Spinal cord (tissue), 10 donors: ENCODE measurements around the gene PRKN. TPM values are rescaled to one million over a fixed set of nuclear protein-coding genes. Genes with fewer than 3 reads are reported as not detected.

Experiments used
- DNase-seq, 6 donors: peaks; one replicate each; pipeline versions ENCODE4 v3.0.0 to v3.0.0-alpha.2; 2013 to 2015; ENCODE audit warnings: low spot score in 6 of 6, low read depth in 4 of 6
- H3K27ac ChIP-seq: one replicate; pipeline ENCODE4 v1.5.1; 2013; ENCODE audit warnings: low read depth, low read length, control low read depth
- H3K27me3 ChIP-seq: one replicate; pipeline ENCODE4 v1.6.1; 2013; ENCODE audit warnings: low read length; ENCODE audit not compliant: control insufficient read depth, insufficient read depth
- H3K36me3 ChIP-seq: one replicate; pipeline ENCODE4 v1.6.1; 2013; ENCODE audit warnings: low read length; ENCODE audit not compliant: control insufficient read depth, insufficient read depth
- H3K4me1 ChIP-seq: one replicate; pipeline ENCODE4 v1.6.1; 2013; ENCODE audit warnings: low read length; ENCODE audit not compliant: control insufficient read depth, insufficient read depth
- H3K4me3 ChIP-seq: one replicate; pipeline ENCODE4 v1.5.1; 2013; ENCODE audit warnings: low read depth, low read length, control low read depth
- H3K9me3 ChIP-seq: one replicate; pipeline ENCODE4 v1.6.1; 2013; ENCODE audit warnings: low read length; ENCODE audit not compliant: control insufficient read depth, insufficient read depth
- WGBS: methylation state at CpG from one replicate; pipeline ENCODE4 v1.1.5; 2013; ENCODE audit warnings: missing lambda C conversion rate; ENCODE audit not compliant: insufficient coverage; 5-methylcytosine and 5-hydroxymethylcytosine counted together
- polyA plus RNA-seq, 2 donors: library from polyadenylated mRNA; unstranded; fragments of 120-200 nt; gene quantifications; one replicate each; pipeline ENCODE4 v1.2.1, GENCODE V29; 2013; ENCODE audit not compliant: insufficient read length in 2 of 2
- total RNA-seq, 2 donors: library from RNA; depleted of rRNA in 1 of 2; stranded (reverse); fragments of 120-200 nt in 1 of 2; fragments of >200 nt in 1 of 2; gene quantifications; one replicate each; pipeline versions ENCODE4 v1.2.3 to v1.2.4, GENCODE V29; 2013 to 2014
- donor health status: healthy.

PRKN gene
- total and polyA plus RNA-seq, 4 donors = 7.4 to 9.5 (median 8.4) TPM

DNA sequence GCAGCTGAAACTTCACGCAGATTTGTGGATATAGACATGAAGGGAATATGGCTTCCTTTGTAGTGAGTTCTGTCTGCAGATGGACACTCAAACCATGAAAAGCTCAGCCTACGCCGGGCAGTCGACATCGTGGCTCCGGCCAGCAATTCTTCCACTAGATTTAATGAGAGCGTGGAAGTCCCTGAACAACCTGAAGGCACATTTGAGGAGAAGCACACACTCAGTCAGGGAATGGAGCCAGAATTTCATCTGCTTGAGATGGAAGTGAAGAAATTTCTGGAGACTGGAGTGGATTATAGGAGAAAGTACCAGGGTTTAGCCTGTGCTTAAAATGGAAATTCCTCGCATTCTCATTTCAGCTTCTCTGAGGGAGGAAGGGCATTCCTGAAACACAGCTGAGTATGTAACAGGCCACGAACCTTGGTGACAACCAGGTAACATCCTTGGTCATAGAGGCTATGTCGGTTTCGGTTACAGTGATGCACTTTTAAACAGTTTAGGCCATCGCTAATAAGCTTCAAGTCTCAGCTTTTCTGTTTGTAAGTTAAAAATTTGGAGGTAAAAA is 1373.2 kb downstream of the PRKN start:
- Histone ChIP-seq H3K27ac (no peak overlapping the region), H3K4me1 (peaks cover 3% of the 10 kb centered on the region), H3K27me3 (no peaks in the 10 kb centered on the region), H3K9me3 (no peaks in the 10 kb centered on the region), H3K36me3 (no peaks in the 10 kb centered on the region), H3K4me3 (no peak overlapping the region)
- WGBS = 84% methylated on average over 9 of the region's 12 CpGs
- no peak for DNase-seq

DNA sequence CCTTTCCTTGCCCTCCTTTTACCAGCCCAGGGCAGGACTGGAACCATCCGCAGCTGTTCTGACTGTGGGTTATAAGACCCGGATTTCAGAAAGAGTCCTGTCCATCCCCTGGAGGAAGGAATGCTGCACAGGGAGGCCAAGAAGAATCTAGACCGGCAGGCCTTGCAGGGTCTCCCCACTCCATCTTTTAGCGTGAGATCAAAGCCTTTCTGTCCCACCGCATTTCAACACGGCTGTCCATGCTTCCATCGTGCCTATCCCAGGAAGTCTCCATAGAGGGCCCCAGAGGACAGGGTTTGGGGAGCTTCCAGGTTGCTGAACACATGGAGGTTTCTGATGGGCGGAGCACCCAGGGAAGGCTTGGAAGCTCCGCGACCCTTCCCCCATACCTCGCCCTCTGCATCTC is 1374.4 kb downstream of the PRKN start:
- no peak for DNase-seq
- H3K27me3 ChIP-seq = no peaks in the 10 kb centered on the region
- H3K9me3 ChIP-seq = no peaks in the 10 kb centered on the region
- H3K27ac ChIP-seq = no peak overlapping the region
- H3K36me3 ChIP-seq = no peaks in the 10 kb centered on the region
- no peaks in the 10 kb centered on the region for H3K4me1 ChIP-seq
- WGBS = 50% methylated on average over 3 of the region's 11 CpGs
- H3K4me3 ChIP-seq = no peak overlapping the region

DNA sequence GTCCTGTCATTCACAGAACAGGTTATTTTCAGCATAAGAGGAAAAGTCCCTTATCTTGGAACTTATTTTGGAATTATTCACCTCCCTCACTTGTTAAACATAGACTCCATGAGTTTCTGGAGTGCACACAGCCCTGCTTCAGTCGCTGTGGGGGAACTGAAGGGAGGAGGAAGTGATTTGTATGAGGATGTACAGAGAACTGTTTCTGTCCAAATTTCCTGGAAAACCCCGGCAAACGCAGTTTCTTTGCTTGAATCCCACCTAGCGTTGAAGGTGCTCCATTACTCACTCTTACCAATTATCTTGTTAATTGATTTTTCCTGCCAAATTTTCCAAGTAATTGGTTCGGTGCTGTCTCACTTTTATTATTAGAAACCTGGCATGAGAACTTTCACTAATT is 1375.7 kb downstream of the PRKN start:
- DNase-seq = peak in 1 of 6 donors; percentile 19
- no peak overlapping the region for H3K4me3 ChIP-seq
- no peaks in the 10 kb centered on the region for H3K9me3 ChIP-seq
- WGBS = 45% methylated on average over 2 of the region's 5 CpGs
- H3K36me3 ChIP-seq = no peaks in the 10 kb centered on the region
- no peaks in the 10 kb centered on the region for H3K4me1 ChIP-seq
- no peaks in the 10 kb centered on the region for H3K27me3 ChIP-seq
- no peak overlapping the region for H3K27ac ChIP-seq

DNA sequence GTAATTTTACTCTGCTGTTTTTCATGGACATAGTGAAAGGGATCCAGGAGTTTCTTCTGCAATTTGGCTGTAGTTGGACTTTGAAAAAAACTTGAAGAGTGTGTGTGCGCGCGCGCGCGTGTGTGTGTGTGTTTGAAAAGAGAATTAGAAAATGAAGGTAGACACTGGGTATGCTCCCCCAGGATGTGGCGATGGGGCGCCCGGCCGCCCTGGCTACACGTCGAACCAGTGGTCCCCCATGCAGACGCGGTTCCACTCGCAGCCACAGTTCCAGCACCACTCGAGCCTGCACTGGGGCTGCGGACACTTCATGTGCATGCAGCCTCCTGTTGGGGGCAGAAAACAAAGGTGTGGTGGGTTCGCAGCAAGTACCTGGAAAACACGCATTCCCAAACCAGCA is 1377.7 kb downstream of the PRKN start:
- Histone ChIP-seq H3K27me3 (no peaks in the 10 kb centered on the region), H3K9me3 (no peaks in the 10 kb centered on the region), H3K4me1 (no peaks in the 10 kb centered on the region), H3K4me3 (no peak overlapping the region), H3K27ac (no peak overlapping the region), H3K36me3 (no peaks in the 10 kb centered on the region)
- DNase-seq = no peak
- 97% methylated on average over 15 of the region's 19 CpGs for WGBS

DNA sequence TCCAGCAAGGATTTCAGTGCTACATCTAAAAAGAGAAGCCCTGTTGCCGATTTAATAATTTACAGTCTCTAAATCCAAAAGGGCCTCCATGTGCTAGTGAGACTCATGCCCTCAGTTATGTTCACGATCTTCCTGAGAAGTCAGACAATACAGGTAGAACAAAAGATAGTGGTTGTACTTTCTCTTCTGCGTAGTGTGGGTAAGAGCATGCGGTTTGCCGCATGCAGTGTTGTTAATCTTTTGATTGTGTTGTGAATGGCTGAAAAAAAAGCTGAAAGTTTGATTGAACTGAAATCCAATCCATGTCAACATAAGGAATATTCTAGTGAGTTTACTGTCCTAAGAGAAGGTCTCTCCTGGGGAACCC is 1379.0 kb downstream of the PRKN start:
- Histone ChIP-seq H3K36me3 (no peaks in the 10 kb centered on the region), H3K27me3 (no peaks in the 10 kb centered on the region), H3K9me3 (no peaks in the 10 kb centered on the region), H3K4me3 (no peak overlapping the region), H3K4me1 (no peaks in the 10 kb centered on the region), H3K27ac (no peak overlapping the region)
- no peak for DNase-seq
- 83% methylated on average over 1 of the region's 5 CpGs for WGBS

DNA sequence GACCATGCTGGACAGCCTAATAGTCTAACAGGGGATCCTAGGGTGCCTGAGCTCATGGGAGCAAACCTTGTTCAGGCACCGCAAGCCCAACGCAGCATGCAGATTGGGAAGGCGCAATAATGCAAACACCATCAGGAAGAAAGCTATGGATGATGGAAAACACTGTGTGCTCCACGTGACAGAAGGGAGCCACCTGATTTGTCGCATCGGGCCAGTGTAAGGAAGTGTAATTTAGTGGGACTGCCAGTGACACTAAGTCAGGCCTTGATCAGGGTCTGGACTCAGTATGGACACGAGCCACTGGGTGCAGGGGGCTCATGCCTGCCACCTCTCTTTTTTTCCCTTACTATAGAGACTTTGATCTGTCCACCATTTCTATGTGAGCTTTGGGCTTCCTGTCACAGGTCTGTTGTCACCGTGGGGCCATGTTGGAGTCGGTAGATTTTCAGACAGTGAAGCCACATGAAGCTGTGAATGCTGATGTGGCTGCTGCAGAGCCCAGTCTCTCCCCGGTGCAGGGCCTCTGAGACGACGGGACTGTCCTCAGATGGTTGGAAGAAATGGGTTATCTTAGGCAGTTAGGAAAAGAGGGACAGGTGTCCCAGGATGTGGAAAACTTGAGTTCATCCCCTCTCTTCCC is 1379.5 kb downstream of the PRKN start:
- Histone ChIP-seq H3K36me3 (no peaks in the 10 kb centered on the region), H3K27ac (no peak overlapping the region), H3K4me1 (no peaks in the 10 kb centered on the region), H3K4me3 (no peak overlapping the region), H3K9me3 (no peaks in the 10 kb centered on the region), H3K27me3 (no peaks in the 10 kb centered on the region)
- DNase-seq = no peak
- WGBS = 95% methylated on average over 8 of the region's 12 CpGs

DNA sequence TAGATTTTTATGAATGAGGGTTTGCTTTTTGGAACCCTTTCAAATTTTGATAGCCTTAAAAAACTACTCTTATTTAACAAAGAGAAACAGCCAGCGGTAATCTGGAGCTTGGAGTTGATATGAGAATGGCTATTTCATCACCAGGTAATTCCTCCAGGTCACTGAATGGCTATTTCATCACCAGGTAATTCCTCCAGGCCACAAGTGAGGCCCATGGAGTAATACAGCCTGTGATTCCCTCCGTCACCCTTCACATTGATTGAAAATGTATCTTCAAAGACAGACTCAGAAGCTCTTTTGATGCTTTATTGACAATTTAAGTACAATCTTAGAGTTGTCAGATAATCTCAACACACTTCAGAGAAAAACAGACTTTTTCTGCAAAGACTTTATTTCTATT is 1380.4 kb downstream of the PRKN start:
- whole genome bisulfite sequencing = no CpG with 5 or more reads among the region's 2 CpGs
- Histone ChIP-seq H3K4me3 (no peak overlapping the region), H3K27ac (no peak overlapping the region), H3K9me3 (no peaks in the 10 kb centered on the region), H3K4me1 (no peaks in the 10 kb centered on the region), H3K27me3 (no peaks in the 10 kb centered on the region), H3K36me3 (no peaks in the 10 kb centered on the region)
- no peak for DNase-seq

DNA sequence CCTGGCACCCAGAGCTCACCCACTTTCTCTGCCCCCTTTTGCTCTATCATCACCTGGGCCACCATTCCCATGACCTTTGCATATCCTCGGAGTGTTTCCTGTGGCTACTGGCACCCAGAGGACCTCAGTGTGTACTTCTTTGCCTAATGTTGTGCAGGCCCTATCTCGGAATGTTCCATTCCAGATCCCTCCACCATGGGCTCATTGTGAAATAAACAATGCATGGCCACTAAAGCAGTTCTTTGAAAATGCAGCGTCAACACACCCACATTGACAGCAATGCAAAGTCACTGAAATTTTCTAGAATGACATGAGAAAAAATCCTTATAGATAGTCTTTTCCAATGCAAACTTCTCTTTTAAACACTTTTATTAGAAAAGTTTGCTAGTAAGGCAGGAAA is 1380.8 kb downstream of the PRKN start:
- DNase-seq = no peak
- Histone ChIP-seq H3K27me3 (no peaks in the 10 kb centered on the region), H3K27ac (no peak overlapping the region), H3K4me1 (no peaks in the 10 kb centered on the region), H3K36me3 (no peaks in the 10 kb centered on the region), H3K9me3 (no peaks in the 10 kb centered on the region), H3K4me3 (no peak overlapping the region)
- 86% methylated on average over 2 of the region's 3 CpGs for WGBS

DNA sequence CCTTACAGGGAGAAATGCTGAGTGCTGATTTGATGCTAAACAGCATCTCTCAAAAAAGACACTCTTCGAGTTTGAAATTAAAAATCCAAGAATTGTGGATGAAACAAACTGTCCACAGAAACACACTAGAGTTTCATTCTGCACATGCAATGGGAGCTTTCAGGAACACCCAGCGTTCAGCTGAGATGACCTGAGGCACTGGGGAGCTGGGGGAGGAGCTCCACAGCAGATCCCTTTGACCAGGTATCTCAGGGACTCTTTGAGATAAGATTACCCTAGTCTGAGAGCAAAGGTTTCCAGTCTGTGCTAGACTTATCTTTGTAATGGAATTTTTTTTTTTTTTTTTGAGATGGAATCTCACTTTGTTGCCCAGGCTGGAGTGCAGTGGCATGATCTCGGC is 1382.9 kb downstream of the PRKN start:
- Histone ChIP-seq H3K9me3 (no peaks in the 10 kb centered on the region), H3K27ac (no peak overlapping the region), H3K4me3 (no peak overlapping the region), H3K27me3 (no peaks in the 10 kb centered on the region), H3K4me1 (no peaks in the 10 kb centered on the region), H3K36me3 (no peaks in the 10 kb centered on the region)
- DNase-seq = no peak
- WGBS = 63% methylated on average over 1 of the region's 3 CpGs

DNA sequence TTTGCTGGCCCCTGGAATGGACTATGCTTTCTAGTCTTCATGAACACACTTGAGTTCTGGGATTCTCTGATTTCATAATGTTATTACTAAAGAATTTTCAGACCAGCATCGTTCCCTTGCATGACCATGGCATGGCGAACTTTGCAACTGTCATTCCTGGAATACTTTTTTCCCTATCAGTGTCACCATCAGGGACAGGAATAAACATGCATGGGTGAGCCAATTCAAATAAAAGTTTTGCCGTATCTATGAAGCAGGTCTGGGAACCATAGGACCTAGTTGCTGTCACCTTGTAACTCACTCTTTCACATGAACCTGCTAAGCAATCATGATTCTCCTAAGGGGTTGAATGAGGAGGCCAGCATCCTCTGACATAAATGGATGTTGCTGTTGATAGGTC is 1385.5 kb downstream of the PRKN start:
- Histone ChIP-seq H3K36me3 (no peaks in the 10 kb centered on the region), H3K9me3 (no peaks in the 10 kb centered on the region), H3K27ac (no peak overlapping the region), H3K4me1 (no peaks in the 10 kb centered on the region), H3K27me3 (no peaks in the 10 kb centered on the region), H3K4me3 (no peak overlapping the region)
- no peak for DNase-seq
- 100% methylated on average over 1 of the region's 3 CpGs for WGBS
